Stimulated activated CD4-positive, alpha-beta T cell treated with anti-CD3 and anti-CD28 coated beads, Interleukin-2, amount 100 ng/mL, for 48 hours (primary cell): ENCODE measurements around the gene IGSF9.

Experiments used
- DNase-seq, 2 donors: peaks; one replicate each; pipeline ENCODE4 v3.0.0-alpha.2; 2020

Gene IGSF9

GRCh38 chr1:159945483-159946241, at the start of gene IGSF9:
Gene IGSF9 (minus strand): TSS chr1:159945613. CDS start chr1:159943454, 2,159 bp downstream.
- peak; percentile 47 to 51 for DNase-seq

- DNase-seq = no peak
Observed at GRCh38 chr1:159994896-159995295, 49.5 kb upstream of the IGSF9 start.

- no peak for DNase-seq
Observed at GRCh38 chr1:159993911-159994310, 48.5 kb upstream of the IGSF9 start.

- no peak for DNase-seq
Observed at GRCh38 chr1:159992161-159992560, 46.7 kb upstream of the IGSF9 start.

GRCh38 chr1:159991513-159991912, 46.1 kb upstream of the IGSF9 start:
- DNase-seq = no peak

GRCh38 chr1:159990005-159990404, 44.6 kb upstream of the IGSF9 start:
- DNase-seq = no peak

- no peak for DNase-seq
Observed at GRCh38 chr1:159989581-159989980, 44.2 kb upstream of the IGSF9 start.

- DNase-seq = no peak
Observed at GRCh38 chr1:159988006-159988405, 42.6 kb upstream of the IGSF9 start.

GRCh38 chr1:159987186-159987585, 41.8 kb upstream of the IGSF9 start:
- no peak for DNase-seq

GRCh38 chr1:159986531-159986930, 41.1 kb upstream of the IGSF9 start:
- no peak for DNase-seq

- DNase-seq = no peak
Observed at GRCh38 chr1:159986093-159986492, 40.7 kb upstream of the IGSF9 start.

- DNase-seq = no peak
Observed at GRCh38 chr1:159985473-159985872, 40.1 kb upstream of the IGSF9 start.

- DNase-seq = no peak
Observed at GRCh38 chr1:159983681-159984080, 38.3 kb upstream of the IGSF9 start.

- no peak for DNase-seq
Observed at GRCh38 chr1:159982280-159982679, 36.9 kb upstream of the IGSF9 start.

- no peak for DNase-seq
Observed at GRCh38 chr1:159981351-159982055, 36.1 kb upstream of the IGSF9 start.

- DNase-seq = no peak
Observed at GRCh38 chr1:159980786-159981185, 35.4 kb upstream of the IGSF9 start.

GRCh38 chr1:159980076-159980475, 34.7 kb upstream of the IGSF9 start:
- no peak for DNase-seq

GRCh38 chr1:159979257-159979656, 33.8 kb upstream of the IGSF9 start:
- DNase-seq = no peak

- DNase-seq = no peak
Observed at GRCh38 chr1:159978107-159978398, 32.6 kb upstream of the IGSF9 start.

GRCh38 chr1:159977364-159978106, 32.1 kb upstream of the IGSF9 start:
- DNase-seq = no peak

GRCh38 chr1:159974350-159974965, 29.0 kb upstream of the IGSF9 start:
- no peak for DNase-seq

GRCh38 chr1:159973350-159973940, 28.0 kb upstream of the IGSF9 start:
- DNase-seq = no peak
